DMS79 treated with DMSO at 0.1 percent for 48 hours (cell line): Measurements from ENCODE around the gene SORBS2.
"Not testable (repeated sequence)": the region's sequence is repeated elsewhere in the genome, so short reads cannot be mapped to it uniquely, and the experiment has no call there.

Source experiments
- DNase-seq: peaks from one replicate; lab custom pipeline; 2025; lab: John Stamatoyannopoulos, UW

Gene SORBS2, protein sequence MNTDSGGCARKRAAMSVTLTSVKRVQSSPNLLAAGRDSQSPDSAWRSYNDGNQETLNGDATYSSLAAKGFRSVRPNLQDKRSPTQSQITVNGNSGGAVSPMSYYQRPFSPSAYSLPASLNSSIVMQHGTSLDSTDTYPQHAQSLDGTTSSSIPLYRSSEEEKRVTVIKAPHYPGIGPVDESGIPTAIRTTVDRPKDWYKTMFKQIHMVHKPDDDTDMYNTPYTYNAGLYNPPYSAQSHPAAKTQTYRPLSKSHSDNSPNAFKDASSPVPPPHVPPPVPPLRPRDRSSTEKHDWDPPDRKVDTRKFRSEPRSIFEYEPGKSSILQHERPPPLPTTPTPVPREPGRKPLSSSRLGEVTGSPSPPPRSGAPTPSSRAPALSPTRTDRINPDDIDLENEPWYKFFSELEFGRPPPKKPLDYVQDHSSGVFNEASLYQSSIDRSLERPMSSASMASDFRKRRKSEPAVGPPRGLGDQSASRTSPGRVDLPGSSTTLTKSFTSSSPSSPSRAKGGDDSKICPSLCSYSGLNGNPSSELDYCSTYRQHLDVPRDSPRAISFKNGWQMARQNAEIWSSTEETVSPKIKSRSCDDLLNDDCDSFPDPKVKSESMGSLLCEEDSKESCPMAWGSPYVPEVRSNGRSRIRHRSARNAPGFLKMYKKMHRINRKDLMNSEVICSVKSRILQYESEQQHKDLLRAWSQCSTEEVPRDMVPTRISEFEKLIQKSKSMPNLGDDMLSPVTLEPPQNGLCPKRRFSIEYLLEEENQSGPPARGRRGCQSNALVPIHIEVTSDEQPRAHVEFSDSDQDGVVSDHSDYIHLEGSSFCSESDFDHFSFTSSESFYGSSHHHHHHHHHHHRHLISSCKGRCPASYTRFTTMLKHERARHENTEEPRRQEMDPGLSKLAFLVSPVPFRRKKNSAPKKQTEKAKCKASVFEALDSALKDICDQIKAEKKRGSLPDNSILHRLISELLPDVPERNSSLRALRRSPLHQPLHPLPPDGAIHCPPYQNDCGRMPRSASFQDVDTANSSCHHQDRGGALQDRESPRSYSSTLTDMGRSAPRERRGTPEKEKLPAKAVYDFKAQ (N-terminal part only)

DNA sequence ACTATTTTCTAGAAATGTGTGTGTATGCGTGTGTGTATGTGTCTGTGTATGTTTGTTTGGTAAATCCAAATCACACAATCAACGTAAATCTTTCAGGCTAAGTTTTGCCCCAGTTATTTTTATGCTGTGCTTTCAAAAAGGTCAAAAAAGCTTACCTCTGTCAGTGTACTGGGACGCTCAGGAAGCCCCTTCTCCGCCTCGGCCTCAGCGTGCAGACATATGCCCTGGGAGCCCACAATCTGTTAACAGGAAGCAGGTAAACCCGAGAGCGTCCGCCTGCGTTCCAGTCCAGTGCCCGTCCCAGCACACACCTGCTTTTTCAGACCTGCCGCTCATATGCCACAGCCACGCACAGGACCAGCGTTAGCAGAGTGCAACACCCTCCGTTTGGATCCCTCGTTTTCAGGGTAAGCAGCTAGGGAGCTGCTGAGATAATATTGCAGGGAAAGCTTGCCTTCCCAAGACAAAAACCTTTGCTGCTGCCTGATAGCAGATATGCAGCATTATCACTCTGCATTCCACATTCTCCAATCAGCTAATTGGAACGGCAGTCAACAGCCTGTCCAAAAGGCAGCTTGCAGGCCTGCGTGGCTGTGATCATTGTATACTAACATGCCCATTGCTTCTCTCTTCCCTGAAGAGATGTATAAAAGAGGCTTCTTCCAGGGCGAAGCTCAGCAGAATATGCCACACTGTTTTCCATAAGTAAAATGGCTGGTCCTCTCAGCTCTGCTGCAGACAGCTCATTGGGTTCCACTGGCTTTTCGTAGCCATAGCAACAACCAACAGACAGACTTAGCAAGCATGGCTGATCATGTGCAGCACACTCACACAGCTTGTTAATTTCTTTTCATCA, at the start of gene SORBS2:
Gene SORBS2, minus strand, starts transcription at position 686 of the 856 bp plus-strand sequence. CDS start 121,623 bp downstream, outside the sequence.
- peak; percentile 72 for DNase-seq

DNA sequence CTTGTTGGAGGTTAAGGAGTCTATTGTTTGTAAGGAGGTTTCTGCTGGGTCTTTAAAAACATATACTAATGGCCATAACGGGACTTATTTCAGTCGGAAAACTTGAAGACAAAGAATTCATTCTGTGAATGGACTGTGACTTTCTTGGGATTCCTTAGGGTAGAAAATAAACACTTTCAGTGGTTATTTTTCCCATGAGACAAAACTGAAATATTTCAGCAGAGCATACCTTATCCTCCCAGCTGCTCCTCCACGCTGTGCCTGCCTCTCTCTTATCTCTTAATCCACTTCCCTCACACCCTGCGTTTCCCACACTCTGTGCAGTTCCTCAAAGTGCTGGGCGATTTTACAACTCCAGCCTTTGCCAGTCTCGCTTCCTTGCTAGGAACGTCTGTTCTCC, 47.1 kb upstream of the SORBS2 start:
- DNase-seq, result no peak

DNA sequence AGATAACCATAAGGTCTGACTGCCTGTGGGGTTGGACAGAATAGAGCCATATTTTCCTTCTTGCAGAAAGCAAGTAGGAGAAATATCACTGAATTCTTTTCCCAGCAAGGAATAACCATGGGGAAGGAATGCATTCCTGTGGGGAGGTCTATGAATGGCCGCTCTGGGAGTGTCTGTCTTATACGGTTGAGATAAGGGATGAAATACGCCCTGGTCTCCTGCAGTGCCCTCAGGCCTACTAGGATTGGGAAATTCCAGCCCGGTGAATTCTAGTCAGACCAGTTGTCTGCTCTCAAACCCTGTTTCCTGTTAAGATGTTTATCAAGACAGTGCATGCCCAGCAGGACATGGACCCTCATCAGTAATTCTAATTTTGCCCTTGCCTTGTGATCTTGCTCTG, 45.6 kb upstream of the SORBS2 start:
- not testable (repeated sequence) for DNase-seq

DNA sequence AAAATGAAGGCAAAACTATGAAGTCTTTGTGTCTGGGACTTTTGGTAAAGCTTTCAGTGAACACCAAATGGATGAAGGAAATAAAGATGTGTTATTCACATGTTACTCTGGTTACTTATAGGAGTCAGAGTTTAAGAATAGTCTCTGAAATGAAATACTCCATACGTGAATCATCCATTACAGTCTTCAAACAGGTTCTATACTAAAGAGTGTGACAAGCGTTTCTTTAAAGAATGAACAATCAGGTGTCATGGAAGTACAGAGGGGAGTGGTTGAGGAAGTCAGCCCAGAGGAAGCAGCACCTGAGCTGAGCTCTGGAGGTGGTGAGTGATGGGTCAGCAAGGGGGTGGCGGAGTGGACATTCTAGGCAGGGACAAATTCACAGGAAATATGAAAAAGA, 41.8 kb upstream of the SORBS2 start:
- no peak for DNase-seq

DNA sequence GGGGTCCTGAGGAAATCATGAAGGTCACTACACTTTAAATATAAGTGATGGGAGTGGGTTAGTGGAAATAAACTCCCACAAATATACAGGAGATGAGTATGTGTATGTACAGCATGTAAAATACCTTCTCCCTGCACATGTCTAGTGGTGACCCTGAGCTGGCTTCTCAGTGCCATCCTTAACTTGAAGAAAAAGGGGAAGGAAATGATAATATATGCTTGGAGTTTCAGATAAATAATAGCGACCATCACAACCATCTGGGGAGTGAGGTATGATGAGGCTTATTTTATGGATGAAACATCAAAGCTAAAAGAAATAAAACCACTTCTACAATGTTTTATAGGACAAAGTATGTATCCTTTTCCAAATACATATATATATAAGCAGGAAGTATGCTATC, 41.0 kb upstream of the SORBS2 start:
- no peak for DNase-seq

DNA sequence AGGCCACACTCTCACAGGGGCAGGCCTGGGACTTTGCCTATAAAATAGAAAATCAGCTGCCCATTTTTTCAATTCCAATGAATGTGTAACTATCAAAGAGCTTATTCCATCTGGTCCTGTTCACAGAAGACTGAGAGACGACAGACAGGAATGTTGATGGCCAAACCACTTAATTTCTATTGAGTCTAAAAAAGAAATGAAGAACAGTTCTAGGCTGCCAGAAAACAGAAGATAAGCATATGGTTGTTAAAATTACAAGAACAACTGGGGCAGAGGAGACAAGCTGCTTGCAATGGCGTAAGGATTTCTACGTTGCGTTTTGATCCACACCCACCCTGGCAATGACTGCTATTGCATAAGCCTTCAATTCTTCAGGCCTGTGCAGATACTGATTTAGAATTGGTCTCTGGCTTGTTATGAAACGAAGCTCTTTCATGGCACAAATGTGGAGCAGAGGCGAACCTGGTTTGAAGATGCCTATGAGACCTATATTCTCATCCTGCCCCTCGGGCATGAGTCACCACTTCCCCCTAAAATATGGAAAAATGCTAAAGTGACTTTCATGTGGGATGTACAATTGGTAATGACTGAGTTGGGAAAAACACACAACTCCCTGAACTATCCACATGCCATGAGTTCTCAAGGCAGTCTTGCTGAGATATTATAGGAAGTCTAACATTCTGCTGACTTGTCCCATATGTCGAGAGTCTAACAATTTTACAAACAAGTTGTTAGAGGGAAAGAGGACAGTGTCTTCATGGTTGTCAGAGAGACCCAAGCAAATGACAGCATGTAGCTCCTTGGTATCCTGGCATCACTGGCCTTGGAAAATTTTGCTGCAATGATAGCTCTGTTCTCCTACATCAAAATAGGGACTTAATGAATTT, 37.9 kb upstream of the SORBS2 start:
- DNase-seq, result no peak

DNA sequence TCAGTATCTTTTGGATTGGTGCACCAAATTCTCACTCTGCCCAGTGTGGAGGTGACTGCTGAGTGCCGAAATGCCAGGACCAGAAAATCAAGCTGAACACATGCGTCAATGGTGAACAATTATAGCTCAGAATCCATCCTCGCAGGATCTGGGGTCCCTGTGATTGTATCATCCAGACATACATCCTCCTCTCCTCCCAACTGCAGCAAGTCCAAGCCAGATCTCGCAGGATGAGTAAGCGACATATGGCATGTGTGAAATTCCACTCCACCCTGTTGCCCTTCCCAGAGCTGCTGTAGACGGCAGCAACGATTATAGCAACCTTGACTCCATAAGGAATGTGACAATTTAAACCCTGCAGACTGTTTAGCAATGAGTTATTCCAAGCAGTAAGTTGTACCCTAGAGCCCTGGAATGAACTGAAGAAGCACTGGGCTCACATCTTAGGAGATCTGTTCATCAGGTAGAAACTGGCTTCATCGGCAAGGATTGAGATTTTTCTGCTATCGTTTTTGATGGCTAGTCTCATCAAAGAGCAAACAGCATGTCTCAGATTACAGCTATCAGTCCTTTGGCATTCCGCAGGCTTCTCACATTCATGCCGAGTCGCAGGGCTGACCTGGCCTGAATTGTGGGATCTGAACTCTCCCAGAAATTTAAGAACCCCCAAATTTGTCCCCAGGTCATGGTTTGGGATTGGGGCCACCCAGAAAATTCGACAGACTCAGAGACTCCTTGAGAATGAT, 35.5 kb upstream of the SORBS2 start:
- no peak for DNase-seq

DNA sequence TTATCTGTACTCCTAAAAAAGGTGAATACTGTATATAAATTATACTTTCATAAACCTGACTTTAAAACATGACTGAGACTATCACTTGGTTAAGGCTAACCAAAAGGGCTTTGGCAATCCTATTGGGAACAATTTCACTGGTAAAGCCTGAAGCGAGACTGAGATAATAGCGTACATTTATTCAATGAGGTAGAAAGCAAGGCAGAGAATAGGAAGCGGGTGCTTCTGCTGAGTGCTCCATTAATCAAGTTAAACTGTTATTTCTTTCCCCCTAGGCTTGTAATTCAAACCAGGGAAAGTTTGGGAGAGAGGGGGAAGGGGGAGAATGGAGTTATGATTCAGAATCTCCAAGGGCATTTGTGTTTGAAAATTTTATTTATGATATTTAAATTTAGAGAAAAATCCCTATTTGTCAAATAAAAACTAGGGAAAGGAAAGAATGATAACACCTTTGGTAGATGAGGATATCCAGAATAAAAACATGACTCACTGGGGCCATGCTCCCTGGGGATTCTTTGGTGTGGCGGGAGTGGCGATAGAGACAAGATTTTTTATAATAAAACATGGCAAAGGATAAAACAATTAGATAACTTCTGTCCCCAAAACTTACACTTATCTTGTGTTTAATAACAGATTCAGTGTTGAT, 34.6 kb upstream of the SORBS2 start:
- no peak for DNase-seq

DNA sequence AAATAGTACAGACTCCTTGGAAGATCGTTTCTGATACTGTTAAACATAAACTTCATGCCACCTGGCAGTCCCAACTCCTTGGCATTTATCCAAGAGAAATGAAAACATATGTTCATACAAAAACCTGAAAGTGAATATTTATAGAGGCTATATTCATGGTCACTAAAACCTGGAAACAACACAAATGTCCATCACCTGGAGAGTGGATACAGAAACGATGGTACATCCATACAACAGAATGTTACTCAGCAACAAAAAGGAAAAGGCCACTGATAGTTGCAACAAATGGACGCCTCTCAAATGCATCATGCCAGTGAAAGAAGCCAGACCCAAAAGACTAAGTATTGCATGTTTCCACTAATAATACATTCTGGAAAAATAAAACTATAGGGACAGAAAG, 34.0 kb upstream of the SORBS2 start:
- DNase-seq, result no peak

DNA sequence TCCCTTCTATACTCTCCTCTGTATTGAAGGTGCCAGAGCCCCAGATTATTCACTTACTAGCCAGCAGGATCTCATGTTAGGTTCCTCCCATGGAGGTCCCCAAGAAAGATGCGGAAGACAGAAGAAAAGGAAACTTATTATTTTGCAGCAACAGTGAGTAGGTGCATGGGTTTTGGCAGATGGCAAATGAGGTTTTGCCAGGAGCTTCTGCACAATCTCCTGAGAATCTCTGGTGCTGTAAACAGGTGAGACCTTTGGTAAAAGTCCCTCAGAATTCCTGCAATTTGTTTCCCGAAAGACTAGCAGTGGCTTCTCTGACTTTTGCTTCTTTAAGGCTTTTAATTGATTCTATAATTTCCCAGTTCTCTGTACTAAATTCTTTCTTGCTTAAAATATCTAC, 29.5 kb upstream of the SORBS2 start:
- no peak for DNase-seq

DNA sequence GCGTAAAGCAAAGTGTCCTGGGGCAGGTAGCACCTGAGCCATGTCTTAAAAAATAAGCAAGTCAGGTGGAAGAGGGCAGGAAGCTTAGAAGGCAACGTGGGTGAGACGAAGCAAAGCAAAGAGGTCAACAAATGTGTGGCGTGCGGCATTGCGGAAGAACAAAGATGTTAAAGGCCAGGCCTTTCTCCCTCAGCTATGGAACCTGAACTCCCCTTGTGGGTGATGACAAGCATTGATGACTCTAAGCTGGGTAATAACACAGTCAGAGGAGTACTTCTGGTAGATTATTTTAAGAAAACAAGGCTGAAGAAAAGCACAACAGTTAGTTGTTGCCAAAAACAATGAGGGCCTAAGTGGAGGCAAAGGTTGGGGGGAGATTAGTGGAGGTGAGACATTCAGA, 29.0 kb upstream of the SORBS2 start:
- no peak for DNase-seq

DNA sequence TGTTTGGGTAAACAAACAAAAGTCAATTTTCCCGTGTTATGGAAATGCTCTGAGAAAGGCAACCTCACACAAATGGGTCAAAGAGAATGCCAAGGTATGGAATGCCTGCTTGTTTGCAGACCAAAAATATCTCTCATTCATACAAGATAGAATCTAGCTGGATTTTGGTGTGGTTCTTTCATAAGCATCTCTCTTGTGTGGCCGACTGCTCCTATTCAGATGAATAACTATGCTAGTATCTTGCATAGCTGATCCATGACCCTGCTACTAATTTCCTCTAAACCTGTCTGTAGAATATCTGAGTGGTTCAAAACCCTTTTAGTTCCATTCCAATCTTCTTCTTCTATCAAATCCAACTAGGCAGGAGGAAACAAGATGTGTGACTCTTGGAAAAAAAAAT, 28.2 kb upstream of the SORBS2 start:
- no peak for DNase-seq

DNA sequence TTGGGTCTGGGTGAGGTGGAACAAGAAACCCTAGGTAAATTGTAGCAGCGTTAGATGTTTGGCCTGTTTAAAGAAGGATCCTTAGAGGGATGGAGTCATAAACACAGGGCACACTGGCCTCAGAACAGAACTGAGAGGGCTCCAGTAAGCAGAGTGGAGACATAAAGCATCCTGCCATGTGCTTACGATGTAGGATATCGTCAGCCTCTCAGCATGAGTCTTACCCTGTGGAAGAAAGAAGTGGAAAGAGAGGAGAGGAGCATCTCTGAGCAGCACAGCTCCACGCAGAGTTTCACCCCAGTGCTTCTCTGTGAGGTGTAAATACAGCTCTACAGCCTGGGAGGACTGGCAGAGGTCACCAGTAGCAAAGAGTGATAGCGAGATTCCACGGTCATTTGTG, 27.8 kb upstream of the SORBS2 start:
- no peak for DNase-seq

DNA sequence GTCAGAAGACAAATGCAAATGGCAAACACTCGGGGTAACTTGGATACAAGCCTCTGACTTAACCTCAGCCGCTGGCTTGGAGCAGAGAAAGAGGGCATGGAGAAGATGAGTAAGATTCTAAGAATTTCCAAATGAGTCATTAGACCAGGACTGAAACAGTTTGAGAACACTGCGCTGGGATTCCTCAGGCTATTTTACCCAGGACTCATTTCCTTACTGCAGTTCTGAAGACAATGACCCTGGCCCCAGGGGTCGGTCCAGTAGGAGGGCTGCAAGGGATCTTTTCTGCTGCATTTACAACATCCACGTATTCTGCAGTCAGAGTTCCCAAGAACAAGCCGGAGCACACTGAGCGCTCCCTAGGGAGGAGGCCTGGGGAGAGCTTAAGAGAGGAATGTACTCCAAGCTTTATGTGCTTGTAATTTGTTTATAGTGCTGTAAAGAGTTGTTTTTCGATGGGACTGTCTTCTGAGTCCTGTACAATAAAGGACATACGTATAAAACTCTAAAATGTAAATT, 27.3 kb upstream of the SORBS2 start:
- no peak for DNase-seq

DNA sequence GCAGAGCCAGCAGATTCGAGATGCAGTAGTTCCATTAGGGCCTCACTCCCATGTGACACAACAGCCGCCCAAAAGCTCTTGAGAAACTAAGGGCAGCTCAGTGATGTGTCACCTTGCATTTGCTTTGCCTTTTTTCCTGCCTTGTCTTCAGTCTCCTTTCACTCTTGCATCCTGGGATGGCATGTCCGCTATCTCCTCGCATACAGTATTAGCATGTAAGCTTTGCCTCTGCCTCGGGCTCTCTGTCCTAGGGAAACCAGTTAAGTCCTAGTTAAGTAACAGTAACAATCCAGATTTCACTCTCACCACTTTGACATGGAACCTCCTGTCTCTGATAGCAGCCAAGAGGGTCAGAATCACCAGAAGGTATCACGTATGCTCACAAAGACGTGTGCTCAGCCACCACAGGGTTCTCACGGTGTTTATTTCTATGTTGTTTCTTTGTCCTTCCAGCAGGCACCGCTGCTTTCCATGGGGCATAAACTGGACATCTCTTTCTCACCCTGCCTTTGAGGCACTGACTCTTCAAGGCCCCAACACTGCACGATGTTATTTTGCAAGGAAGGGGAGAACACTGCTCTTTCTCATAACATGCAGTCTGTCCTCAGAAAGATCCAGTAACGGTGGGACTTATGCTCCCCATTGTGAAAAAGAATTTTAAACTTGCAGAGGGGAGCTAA, 26.7 kb upstream of the SORBS2 start:
- no peak for DNase-seq

DNA sequence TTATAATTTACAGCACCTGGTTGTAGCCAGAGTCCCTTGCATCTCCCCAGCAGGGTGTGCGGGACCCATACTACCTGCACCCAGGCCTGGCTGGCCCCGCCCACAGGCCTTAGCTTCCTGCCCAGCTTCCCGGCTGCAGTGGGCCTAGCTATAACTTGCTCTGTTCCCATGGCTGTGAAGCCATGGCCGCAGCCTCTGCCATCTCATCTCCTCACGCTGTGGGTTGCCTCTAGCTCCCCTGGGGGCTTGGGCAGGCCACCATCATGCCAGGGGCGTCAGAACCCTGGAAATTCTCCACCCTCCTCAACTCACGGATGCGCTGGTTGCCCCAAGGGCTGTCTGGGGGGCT, 26.1 kb upstream of the SORBS2 start:
- no peak for DNase-seq

DNA sequence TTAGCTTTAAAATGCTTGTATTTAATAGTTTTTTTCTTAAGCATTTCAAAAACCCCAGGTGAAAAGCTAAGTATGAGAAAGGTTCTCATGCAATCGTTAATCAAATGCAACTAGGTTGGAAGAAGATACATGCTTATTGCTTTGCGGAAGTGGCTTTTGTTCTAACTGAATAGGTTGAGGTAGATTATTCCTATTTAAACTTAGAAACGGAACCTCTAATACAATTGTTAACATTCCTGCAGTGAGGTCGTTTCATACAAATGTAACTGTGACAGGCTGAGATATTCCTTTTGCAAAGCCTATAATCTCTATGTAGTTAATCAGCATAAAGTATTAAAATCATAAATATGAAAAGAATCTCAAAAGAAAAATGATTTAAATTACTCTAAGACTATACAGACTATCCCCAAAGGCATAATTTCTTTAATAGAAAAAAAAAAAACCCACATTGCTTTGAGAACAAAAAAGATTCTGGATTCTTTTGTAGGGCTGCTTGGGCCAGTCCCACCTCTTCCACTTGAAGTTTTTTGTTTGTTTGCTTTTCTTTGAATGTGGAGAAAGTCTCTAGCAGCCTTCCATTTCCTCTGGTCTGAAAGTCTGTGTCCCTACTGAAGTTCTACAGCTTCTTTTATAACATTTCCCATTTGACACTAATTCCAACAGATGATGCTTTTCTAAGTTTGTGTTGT, 25.6 kb upstream of the SORBS2 start:
- no peak for DNase-seq
